Measurements from ENCODE around the gene SMYD3. TPM values are rescaled to one million over a fixed set of nuclear protein-coding genes. Genes with fewer than 3 reads are reported as not detected.

The SMYD3 gene
- total and polyA plus RNA-seq, 9 of the 15 experiments (the other 6 are each of a cell fraction or from before 2014, with no cell fraction given), result 128 to 440 (median 197) TPM

GRCh38 chr1:246338098-246338497 lies 169.0 kb downstream of the SMYD3 start (continued):
- TF ChIP-seq RBM15 (IDR thresholded peaks at IDR 0.05; ENCODE audit: insufficient read depth, low read length) (no peak), NONO (IDR thresholded peaks at IDR 0.05; ENCODE audit: low read depth in 2 of 2, low read length in 1 of 2) (no peak), POLR2H (tag; IDR thresholded peaks at IDR 0.05; ENCODE audit: low read depth) (no peak), FOXJ3 (CRISPR knock-in tag; IDR thresholded peaks at IDR 0.05) (no peak), SRSF3 (IDR thresholded peaks at IDR 0.05; ENCODE audit: insufficient read depth, low read length) (no peak), CBX5 (IDR thresholded peaks at IDR 0.05; ENCODE audit: borderline replicate concordance, low read depth) (no peak), TRIM25 (IDR thresholded peaks at IDR 0.05; ENCODE audit: borderline replicate concordance) (no peak), SNAPC5 (CRISPR knock-in tag; IDR thresholded peaks at IDR 0.05) (no peak), KDM1A (IDR thresholded peaks at IDR 0.05) (peak; percentile 77 to 82), PML (IDR thresholded peaks at IDR 0.05; ENCODE audit: low read length) (0 out of 2 replicates have a peak, but pooled peaks have one; percentile 34), BCLAF1 (IDR thresholded peaks at IDR 0.05; ENCODE audit: borderline replicate concordance in 1 of 2, control insufficient read depth in 1 of 2, low read depth in 2 of 2, low read length in 1 of 2) (no peak), STAT5A (IDR thresholded peaks at IDR 0.05; ENCODE audit: borderline replicate concordance, low read length) (0 out of 2 replicates have a peak, but pooled peaks have one; percentile 16), PHB2 (IDR thresholded peaks at IDR 0.05; ENCODE audit: low read depth) (no peak), CXXC5 (CRISPR knock-in tag; IDR thresholded peaks at IDR 0.05) (0 out of 2 replicates have a peak, but pooled peaks have one; percentile 28), STAG1 (CRISPR knock-in tag; IDR thresholded peaks at IDR 0.05; ENCODE audit: borderline replicate concordance) (no peak), RNF219 (CRISPR knock-in tag; IDR thresholded peaks at IDR 0.05) (no peak), MCM5 (IDR thresholded peaks at IDR 0.05; ENCODE audit: low read depth) (no peak), COPS2 (conservative IDR thresholded peaks at IDR 0.05) (no peak), E2F5 (CRISPR knock-in tag; IDR thresholded peaks at IDR 0.05) (no peak), KLF13 (tag; IDR thresholded peaks at IDR 0.05; ENCODE audit: borderline replicate concordance, low read depth) (no peak), POLR3A (IDR thresholded peaks at IDR 0.05; ENCODE audit: borderline replicate concordance, extremely low read depth, insufficient read depth, insufficient read length) (no peak)

Measured in K562 (cell line).